A549 (cell line): ENCODE results near the gene MFNG.

Experiments used
- CTCF ChIP-seq: fragments of >200 bp; sonication (Bioruptor Twin); formaldehyde crosslinking; IDR thresholded peaks from 3 replicates; pipeline ENCODE4 v1.5.1; 2016
- HES2 ChIP-seq: fragments of >200 bp; sonication (Bioruptor Twin); formaldehyde crosslinking; IDR thresholded peaks from 2 replicates; pipeline ENCODE4 v1.6.1; 2016
- JUN ChIP-seq, 2 experiments: fragments of >200 bp; sonication (Bioruptor Twin); formaldehyde crosslinking; IDR thresholded peaks; 2 replicates in 1 of 2; 3 replicates in 1 of 2; pipeline ENCODE4 v1.6.1; 2016 to 2017
- KDM1A ChIP-seq: fragments of 200-600 bp; sonication (generic); IDR thresholded peaks from 2 replicates; pipeline ENCODE4 v1.6.1; 2016; ENCODE audit warnings: low read depth, mild to moderate bottlenecking
- POLR2A ChIP-seq: IDR thresholded peaks from 2 replicates; pipeline ENCODE4 v1.6.1; 2012; ENCODE audit warnings: mild to moderate bottlenecking, low read length
- RARB ChIP-seq: fragments of 250-450 bp; sonication (Bioruptor Pico); IDR thresholded peaks from 2 replicates; pipeline ENCODE4 v1.8.0; 2021; ENCODE audit warnings: mild to moderate bottlenecking, moderate library complexity
- REST ChIP-seq: fragments of 200-600 bp; sonication (generic); IDR thresholded peaks from 2 replicates; pipeline ENCODE4 v1.6.1; 2016; ENCODE audit warnings: antibody characterized with exemption, mild to moderate bottlenecking, moderate library complexity
- RNF2 ChIP-seq: fragments of 200-600 bp; sonication (generic); IDR thresholded peaks from 2 replicates; pipeline ENCODE4 v1.6.1; 2016; ENCODE audit warnings: low read depth, mild to moderate bottlenecking, antibody characterized with exemption, moderate library complexity, borderline replicate concordance

GRCh38 chr22:37499027-37499707 lies 13.0 kb upstream of the MFNG start:
- no peak for TF ChIP-seq KDM1A
- TF ChIP-seq RNF2 = no peak
- TF ChIP-seq POLR2A = no peak
- TF ChIP-seq CTCF = no peak
- TF ChIP-seq REST = no peak
- no peak for TF ChIP-seq HES2
- TF ChIP-seq RARB = no peak
- TF ChIP-seq JUN (IDR thresholded peaks at IDR 0.05) = no peak
